ENCODE measurements around the gene SKP1. TPM values are rescaled to one million over a fixed set of nuclear protein-coding genes. Genes with fewer than 3 reads are reported as not detected.

Gene SKP1
- polyA plus RNA-seq, 3 donors, result 182 to 787 (median 735) TPM

GRCh38 chr5:134209477-134210245 lies 32.9 kb upstream of the SKP1 start:
- no peaks in the 10 kb centered on the region for H3K4me1 ChIP-seq (ENCODE audit: control insufficient read depth in 1 of 2, insufficient read depth in 2 of 2, low read length in 2 of 2)
- 100% methylated on average over 5 of the region's 14 CpGs for WGBS (ENCODE audit: insufficient coverage)
- peaks cover 0 to 3% of the 10 kb centered on the region in 2 donors for H3K9me3 ChIP-seq (replicated peaks in 1 of 2; ENCODE audit: control insufficient read depth in 1 of 2, insufficient read depth in 1 of 2, low read length in 2 of 2)
- TF ChIP-seq, protein P1, sequence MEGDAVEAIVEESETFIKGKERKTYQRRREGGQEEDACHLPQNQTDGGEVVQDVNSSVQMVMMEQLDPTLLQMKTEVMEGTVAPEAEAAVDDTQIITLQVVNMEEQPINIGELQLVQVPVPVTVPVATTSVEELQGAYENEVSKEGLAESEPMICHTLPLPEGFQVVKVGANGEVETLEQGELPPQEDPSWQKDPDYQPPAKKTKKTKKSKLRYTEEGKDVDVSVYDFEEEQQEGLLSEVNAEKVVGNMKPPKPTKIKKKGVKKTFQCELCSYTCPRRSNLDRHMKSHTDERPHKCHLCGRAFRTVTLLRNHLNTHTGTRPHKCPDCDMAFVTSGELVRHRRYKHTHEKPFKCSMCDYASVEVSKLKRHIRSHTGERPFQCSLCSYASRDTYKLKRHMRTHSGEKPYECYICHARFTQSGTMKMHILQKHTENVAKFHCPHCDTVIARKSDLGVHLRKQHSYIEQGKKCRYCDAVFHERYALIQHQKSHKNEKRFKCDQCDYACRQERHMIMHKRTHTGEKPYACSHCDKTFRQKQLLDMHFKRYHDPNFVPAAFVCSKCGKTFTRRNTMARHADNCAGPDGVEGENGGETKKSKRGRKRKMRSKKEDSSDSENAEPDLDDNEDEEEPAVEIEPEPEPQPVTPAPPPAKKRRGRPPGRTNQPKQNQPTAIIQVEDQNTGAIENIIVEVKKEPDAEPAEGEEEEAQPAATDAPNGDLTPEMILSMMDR (IDR thresholded peaks at IDR 0.05), result no peak
- H4K20me1 ChIP-seq (ENCODE audit: insufficient read depth, low read length), result peaks cover 100% of the 10 kb centered on the region
- H3K27me3 Mint-ChIP-seq (ENCODE audit: low read depth in 3 of 3), result no peaks in the 10 kb centered on the region
- intact Hi-C loops (cut with micrococcal nuclease), result no loop called here
- no peak overlapping the region for H3K4me2 ChIP-seq (replicated peaks; ENCODE audit: extremely low read depth, low read length, poor library complexity, severe bottlenecking)
- H3K4me1 Mint-ChIP-seq, result peaks cover 11% of the 10 kb centered on the region
- no peak overlapping the region for H3K9ac ChIP-seq (ENCODE audit: insufficient read depth, low read length, poor library complexity, severe bottlenecking)
- no peak overlapping the region for H3K4me3 Mint-ChIP-seq
- H3K36me3 ChIP-seq (replicated peaks in 1 of 2; ENCODE audit: control insufficient read depth in 1 of 2, insufficient read depth in 2 of 2, low read length in 2 of 2), result peaks cover 12 to 33% of the 10 kb centered on the region in 2 donors
- H3K79me2 ChIP-seq (ENCODE audit: insufficient read depth, low read length), result peaks cover 100% of the 10 kb centered on the region
- H3K27ac Mint-ChIP-seq, result peak overlapping the region in 2 of 7 donors; percentile 2 to 37
- H3K9me3 Mint-ChIP-seq, result no peaks in the 10 kb centered on the region
- H3K27me3 ChIP-seq (ENCODE audit: control insufficient read depth in 2 of 2, insufficient read depth in 2 of 2, low read length in 2 of 2), result no peaks in the 10 kb centered on the region
- H2AFZ ChIP-seq (ENCODE audit: insufficient read depth, low read depth, low read length, poor library complexity, severe bottlenecking), result no peak overlapping the region
- no peak overlapping the region for H3K27ac ChIP-seq (ENCODE audit: low read depth in 1 of 2, low read length in 2 of 2)
- DNase-seq, result no peak
- peaks cover 12 to 13% of the 10 kb centered on the region in 2 donors for H3K36me3 Mint-ChIP-seq
- H3K4me3 ChIP-seq (replicated peaks in 1 of 3; ENCODE audit: low read depth in 2 of 3, low read length in 3 of 3), result no peak overlapping the region

GRCh38 chr5:134207696-134208095 lies 30.9 kb upstream of the SKP1 start:
- no peaks in the 10 kb centered on the region for H3K27me3 Mint-ChIP-seq (ENCODE audit: low read depth in 3 of 3)
- H3K9ac ChIP-seq (ENCODE audit: insufficient read depth, low read length, poor library complexity, severe bottlenecking), result no peak overlapping the region
- H3K9me3 ChIP-seq (replicated peaks in 1 of 2; ENCODE audit: control insufficient read depth in 1 of 2, insufficient read depth in 1 of 2, low read length in 2 of 2), result no peaks in the 10 kb centered on the region
- H3K27ac Mint-ChIP-seq, result no peak overlapping the region
- peak overlapping the region in 1 of 2 donors; percentile 6 for H3K27ac ChIP-seq (ENCODE audit: low read depth in 1 of 2, low read length in 2 of 2)
- peaks cover 27 to 44% of the 10 kb centered on the region in 2 donors for H3K36me3 ChIP-seq (replicated peaks in 1 of 2; ENCODE audit: control insufficient read depth in 1 of 2, insufficient read depth in 2 of 2, low read length in 2 of 2)
- H3K36me3 Mint-ChIP-seq, result peaks cover 30 to 33% of the 10 kb centered on the region in 2 donors
- H3K79me2 ChIP-seq (ENCODE audit: insufficient read depth, low read length), result peaks cover 99% of the 10 kb centered on the region
- intact Hi-C loops (cut with micrococcal nuclease), result no loop called here
- no peak overlapping the region for H2AFZ ChIP-seq (ENCODE audit: insufficient read depth, low read depth, low read length, poor library complexity, severe bottlenecking)
- TF ChIP-seq, protein P1 (IDR thresholded peaks at IDR 0.05), result no peak
- H4K20me1 ChIP-seq (ENCODE audit: insufficient read depth, low read length), result peaks cover 100% of the 10 kb centered on the region
- 100% methylated on average over 1 of the region's 1 CpG for WGBS (ENCODE audit: insufficient coverage)
- H3K4me3 Mint-ChIP-seq, result no peak overlapping the region
- H3K4me1 ChIP-seq (ENCODE audit: control insufficient read depth in 1 of 2, insufficient read depth in 2 of 2, low read length in 2 of 2), result no peaks in the 10 kb centered on the region
- H3K4me3 ChIP-seq (replicated peaks in 1 of 3; ENCODE audit: low read depth in 2 of 3, low read length in 3 of 3), result no peak overlapping the region
- H3K4me2 ChIP-seq (replicated peaks; ENCODE audit: extremely low read depth, low read length, poor library complexity, severe bottlenecking), result no peak overlapping the region
- H3K27me3 ChIP-seq (ENCODE audit: control insufficient read depth in 2 of 2, insufficient read depth in 2 of 2, low read length in 2 of 2), result no peaks in the 10 kb centered on the region
- peak in 1 of 3 donors; percentile 58 for DNase-seq
- H3K4me1 Mint-ChIP-seq, result peaks cover 11% of the 10 kb centered on the region
- no peaks in the 10 kb centered on the region for H3K9me3 Mint-ChIP-seq

Data from CD14-positive monocyte (primary cell).